OCI-LY1 (cell line): ENCODE results near the gene ARHGEF28.

Experiments
- EZH2 ChIP-seq: fragments of 200-600 bp; sonication (generic), shearing (Covaris generic); IDR thresholded peaks from 2 replicates; pipeline ENCODE4 v1.8.0; 2017; ENCODE audit warnings: borderline replicate concordance, mixed run types, mild to moderate bottlenecking, antibody characterized with exemption, low read length, moderate library complexity, mixed read lengths
- TF ChIP-seq, protein P1 (sequence below): fragments of 200-600 bp; sonication (generic), shearing (Covaris generic); IDR thresholded peaks from 2 replicates; pipeline ENCODE4 v1.5.1; 2017; ENCODE audit warnings: mild to moderate bottlenecking, antibody characterized with exemption, low read length, moderate library complexity, mixed read lengths

DNA sequence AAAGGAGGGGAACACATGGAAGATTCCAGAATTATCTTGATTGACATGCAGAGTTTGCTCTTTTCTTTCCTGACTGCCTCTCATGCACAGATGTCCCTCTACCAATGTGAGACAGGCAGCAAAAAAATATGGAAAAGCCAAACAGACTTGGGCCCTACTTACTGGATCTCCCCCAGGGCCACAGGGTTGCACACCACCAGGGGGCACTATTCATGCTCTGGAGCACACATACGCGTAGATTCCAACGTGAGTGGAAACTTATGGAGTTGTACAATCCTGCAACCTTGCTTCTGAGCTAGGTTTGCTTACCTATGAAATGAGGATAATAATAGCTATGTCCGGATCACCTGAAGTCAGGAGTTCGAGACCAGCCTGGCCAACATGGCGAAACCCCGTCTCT lies 319.5 kb downstream of the ARHGEF28 start:
- TF ChIP-seq, protein P1, sequence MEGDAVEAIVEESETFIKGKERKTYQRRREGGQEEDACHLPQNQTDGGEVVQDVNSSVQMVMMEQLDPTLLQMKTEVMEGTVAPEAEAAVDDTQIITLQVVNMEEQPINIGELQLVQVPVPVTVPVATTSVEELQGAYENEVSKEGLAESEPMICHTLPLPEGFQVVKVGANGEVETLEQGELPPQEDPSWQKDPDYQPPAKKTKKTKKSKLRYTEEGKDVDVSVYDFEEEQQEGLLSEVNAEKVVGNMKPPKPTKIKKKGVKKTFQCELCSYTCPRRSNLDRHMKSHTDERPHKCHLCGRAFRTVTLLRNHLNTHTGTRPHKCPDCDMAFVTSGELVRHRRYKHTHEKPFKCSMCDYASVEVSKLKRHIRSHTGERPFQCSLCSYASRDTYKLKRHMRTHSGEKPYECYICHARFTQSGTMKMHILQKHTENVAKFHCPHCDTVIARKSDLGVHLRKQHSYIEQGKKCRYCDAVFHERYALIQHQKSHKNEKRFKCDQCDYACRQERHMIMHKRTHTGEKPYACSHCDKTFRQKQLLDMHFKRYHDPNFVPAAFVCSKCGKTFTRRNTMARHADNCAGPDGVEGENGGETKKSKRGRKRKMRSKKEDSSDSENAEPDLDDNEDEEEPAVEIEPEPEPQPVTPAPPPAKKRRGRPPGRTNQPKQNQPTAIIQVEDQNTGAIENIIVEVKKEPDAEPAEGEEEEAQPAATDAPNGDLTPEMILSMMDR = no peak
- TF ChIP-seq EZH2 = no peak
